ENCODE results near the gene DLG1.
"Not testable (repeated sequence)": the region's sequence is repeated elsewhere in the genome, so short reads cannot be mapped to it uniquely, and the experiment has no call there.

DLG1 gene

GRCh38 chr3:197242784-197243432 is 55.5 kb downstream of the DLG1 start:
- DNase-seq, result no peak

DNA sequence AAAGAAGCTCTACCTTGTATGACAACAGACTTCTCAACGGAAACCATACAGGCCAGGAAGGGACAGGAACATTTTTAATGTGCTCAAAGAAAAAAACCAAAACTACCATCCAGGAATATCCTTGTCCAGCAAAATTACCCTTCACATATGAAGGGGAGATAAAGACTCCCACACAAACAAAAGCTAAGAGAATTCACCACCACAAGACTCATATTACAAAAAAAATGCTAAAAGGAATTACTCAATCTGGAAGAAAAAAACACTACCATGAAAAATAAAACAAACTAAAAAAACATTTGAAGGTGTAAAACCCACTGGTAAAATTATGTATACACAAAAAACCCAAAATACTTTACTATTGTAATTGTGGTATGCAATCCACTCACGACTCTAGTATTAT is 57.2 kb downstream of the DLG1 start:
- no peak for DNase-seq

DNA sequence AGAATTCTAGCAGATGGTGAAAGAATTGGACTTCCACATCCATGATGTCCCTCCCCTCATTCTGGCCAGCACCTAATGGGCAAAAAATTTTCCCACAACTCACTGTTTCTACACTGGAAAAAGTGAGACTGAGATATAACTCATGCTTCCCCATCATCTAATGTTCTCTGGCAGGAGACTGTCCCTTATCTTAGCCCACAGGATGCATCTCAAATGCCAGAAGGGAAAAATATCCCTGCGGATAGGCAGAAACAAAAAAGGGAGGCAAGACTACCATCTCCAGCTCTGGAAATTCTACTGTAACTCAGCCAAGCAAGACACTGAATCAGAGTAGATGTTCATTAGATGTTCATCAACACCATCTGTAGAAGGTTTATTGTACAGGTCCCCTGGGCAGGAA is 58.6 kb downstream of the DLG1 start:
- no peak for DNase-seq

DNA sequence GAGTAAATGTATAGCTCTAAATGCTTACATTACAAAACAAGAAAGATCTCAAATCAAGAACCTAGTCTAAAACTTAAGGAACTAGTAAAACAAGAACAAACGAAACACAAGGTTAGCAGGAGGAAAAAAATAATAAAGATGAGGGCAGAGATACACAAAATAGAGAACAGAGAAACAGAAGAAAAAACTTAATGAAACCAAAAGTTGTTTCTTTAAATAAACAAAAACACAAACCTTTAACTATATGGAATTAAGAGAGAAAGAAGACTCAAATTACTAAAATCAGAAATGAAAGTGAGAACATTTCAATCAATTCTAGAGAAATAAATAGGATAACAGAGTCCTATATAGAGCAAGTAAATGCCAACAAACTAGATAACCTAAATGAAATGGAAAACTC is 59.6 kb downstream of the DLG1 start:
- peak; percentile 3 for DNase-seq

- DNase-seq, result no peak
These were observed 60.5 kb downstream of the DLG1 start for GRCh38 chr3:197237897-197238296.

- DNase-seq, result no peak
These were observed 62.0 kb downstream of the DLG1 start for GRCh38 chr3:197236362-197236761.

DNA sequence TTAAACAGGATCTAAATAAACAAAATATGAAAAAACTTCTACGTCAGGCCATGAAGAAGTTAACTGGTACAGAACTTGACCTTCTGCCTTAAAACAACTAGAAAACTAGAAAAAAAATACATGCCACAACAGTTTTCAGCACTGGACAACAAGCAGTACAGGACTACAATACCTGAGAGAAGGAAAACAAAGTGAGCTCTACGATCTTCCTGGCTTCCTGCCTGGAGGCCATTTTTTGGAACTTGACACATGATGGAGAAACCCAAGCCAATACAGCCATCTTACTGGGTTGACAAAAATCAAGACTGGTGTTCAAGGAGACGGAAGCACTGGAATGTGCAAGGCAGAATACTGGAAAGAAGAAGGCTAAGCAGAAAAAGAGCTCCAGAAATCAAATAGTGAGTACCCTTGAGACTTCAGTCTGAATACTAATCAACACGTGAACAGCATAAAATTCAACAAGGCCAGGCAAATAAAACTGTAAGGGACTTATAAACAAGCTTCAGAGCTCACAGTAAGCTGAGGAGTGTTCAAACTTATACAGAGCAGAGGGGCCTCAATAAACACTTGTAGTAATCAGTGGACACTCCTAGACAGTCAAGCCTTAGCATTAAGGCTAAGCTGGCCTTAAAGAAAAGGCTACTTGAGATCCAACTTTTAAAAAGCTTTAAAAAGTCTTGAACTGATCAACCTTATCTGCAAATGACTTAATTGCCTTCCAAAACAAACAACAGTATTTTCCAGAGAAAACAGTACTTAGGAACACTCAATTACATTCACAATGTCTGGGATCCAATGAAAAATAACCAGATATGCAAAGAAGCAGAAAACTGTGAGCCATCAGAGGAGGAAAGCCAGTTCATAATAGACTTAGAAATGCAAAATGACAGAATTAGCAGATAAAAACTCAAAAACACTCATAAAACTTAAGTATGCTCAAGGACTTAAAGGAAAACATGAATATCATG is 63.2 kb downstream of the DLG1 start:
- DNase-seq, result no peak

DNA sequence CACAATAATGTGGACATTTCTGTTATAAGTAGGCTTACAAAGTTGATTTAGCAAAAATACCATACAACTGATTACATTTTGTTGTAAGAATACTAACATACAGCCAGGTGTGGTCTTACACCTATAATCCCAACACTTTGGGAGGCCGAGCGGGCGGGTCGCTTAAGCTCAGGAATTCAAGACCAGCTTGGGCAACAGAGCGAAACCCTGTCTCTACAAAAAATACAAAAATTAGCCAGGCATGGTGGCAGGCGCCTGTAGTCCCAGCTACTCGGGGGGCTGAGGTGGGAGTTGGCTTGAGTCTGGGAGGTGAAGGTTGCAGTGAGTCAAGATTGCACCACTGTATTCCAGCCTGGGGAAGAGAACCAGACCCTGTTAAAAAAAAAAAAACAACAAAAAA is 67.1 kb downstream of the DLG1 start:
- no peak for DNase-seq

DNA sequence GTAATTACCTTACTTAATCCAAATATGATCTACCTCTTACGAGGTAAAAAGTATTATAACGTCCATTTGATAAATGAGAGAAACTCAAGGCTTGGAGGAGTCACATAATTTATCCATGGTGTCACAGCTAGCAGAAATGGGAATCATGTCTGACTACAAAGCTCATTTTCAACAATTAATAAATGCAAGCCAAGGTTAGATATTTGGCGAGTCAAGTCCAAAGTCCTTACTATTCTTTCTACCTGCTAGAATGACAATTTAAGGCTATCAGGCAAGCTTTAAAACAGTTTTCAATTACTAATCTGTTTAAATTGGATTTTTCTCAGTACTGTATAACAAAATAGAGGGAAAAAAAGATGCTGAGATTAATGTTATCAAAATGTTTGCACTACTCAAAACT is 68.6 kb downstream of the DLG1 start:
- DNase-seq, result no peak

GRCh38 chr3:197229178-197229577 is 69.2 kb downstream of the DLG1 start:
- no peak for DNase-seq

- DNase-seq, result no peak
These were observed 70.4 kb downstream of the DLG1 start for GRCh38 chr3:197227780-197228574.

DNA sequence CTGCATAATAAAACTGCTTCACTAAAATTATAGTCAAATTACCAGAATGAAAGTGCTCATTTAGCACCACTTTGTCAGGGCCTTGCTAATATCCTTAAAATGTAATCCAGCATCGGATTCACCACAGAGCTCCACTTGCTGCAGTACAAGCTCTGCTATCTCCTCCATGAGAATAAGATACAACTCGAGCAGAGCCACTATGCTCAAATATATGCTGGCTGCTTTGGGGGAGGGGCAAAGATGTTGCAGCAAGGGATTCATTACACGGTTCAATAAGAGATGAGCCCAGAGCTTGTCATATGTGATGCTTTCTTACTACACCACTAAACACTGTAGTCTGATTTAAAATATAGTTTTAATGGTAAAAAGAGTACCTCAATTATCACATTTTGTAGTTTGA is 72.2 kb downstream of the DLG1 start:
- DNase-seq, result no peak

- DNase-seq, result no peak
These were observed 72.8 kb downstream of the DLG1 start for GRCh38 chr3:197225579-197225978.

GRCh38 chr3:197224034-197224444 is 74.4 kb downstream of the DLG1 start:
- DNase-seq, result peak; percentile 65

- DNase-seq, result no peak
These were observed 75.5 kb downstream of the DLG1 start for GRCh38 chr3:197222937-197223370.

DNA sequence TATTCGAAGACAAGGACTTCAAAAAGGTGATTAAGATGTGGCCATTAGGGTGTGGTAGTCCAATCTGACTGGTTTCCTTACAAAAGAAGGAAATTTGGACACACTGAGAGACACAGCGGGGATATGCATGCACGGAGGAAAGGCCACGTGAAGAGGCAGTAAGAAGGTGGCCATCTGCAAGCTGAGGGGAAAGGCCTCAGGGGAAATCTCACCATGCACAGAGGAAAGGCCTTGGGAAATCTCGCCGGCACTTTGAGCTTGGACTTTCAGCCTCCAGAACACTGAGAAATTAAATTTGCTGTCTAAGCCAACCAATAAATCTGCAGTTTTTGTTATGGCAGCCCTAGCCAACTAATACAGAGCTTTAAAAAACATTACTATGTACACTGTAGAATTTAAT is 78.8 kb downstream of the DLG1 start:
- DNase-seq, result no peak

GRCh38 chr3:197218210-197218609 is 80.2 kb downstream of the DLG1 start:
- DNase-seq, result no peak

DNA sequence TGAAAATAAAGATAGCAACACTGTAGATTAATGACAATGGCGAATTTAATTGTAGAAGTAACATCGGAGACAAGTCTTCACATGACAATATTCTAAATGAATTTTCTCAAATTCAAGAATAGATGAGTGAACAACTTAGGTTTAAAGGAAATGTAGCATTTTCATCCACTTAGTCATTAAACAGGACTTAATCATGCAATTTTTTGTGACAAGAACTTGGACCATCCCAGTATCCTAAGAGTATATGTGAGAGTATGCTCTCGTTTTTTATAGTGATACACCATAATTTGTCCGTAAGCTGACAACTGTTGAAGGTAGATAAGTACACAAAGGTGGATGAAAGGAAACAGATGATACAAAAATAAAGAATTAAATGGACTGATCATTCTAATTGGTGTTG is 81.5 kb downstream of the DLG1 start:
- no peak for DNase-seq

DNA sequence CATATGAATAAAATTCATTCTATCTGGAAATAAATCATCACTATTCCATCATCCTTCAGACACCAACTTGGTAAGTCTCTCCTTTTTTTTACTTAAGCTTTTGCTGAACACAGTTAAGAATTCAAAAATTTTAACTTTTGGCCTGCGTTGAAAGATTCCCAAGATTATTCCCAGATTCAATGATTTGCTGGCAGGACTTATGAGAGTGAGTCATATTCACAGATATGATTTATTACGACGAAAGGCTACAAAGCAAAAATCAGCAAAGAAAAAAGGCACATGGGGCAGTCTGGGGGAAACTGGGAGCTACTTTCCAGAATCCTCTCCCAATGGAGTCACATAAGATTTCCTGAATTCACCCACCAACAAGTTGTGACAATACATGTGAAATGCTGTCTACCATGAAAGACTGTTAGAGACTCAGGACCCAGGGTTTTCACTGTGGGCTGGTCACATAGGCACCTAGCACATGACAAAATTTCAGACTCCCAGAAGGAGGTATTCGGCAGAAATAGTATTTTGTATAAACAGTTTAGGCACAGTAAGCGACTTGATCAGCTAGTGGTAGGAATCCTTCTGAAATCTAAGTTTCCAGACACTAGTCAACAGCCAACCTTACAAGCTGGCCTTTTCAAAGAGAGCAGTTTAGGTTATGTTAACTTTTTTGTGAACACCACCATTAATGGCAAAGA is 82.1 kb downstream of the DLG1 start:
- no peak for DNase-seq

- no peak for DNase-seq
These were observed 86.1 kb downstream of the DLG1 start for GRCh38 chr3:197212290-197212689.

- DNase-seq, result not testable (repeated sequence)
These were observed 86.7 kb downstream of the DLG1 start for GRCh38 chr3:197211698-197212097.

DNA sequence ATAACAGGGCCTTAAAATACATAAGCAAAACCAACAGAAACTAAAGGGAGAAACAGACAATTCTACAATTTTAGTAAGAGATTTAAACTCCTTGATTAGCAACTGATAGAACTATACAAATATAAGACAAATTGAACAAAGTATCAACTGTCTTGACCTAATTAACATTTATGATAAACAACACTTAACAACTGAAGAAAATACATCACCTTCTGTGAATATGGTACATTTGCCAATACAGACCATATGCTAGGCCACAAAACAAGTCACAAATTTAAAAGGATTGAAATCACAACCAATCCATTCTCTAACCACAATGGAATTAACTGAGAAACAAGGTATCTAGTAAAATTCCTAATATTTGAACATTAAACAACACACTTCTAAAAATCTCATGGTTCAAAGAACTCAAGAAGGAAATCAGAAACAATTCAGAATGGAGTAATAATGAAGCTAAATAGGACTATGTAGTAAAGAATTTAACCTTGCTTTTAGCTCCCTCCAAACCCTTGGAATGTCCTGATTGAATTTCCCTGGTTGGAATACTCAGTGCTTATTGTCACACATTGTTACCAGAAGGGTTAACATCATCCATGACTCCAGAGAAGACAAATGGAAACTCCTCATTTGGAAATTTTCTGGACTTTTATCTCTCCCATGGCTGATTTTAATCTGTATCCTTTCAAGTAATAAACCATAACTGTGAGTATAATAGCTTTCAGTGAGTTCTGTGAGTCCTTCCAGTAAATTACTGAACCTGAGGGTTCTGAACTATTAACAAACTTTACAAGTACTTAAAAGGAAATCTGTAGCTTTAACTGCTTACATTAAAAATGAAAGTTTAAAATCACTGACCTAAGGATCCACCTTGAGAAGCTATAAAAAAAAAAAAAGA is 88.8 kb downstream of the DLG1 start:
- no peak for DNase-seq
